H1 (cell line): Measurements from ENCODE around the gene ATP2A3. TPM values are rescaled to one million over a fixed set of nuclear protein-coding genes. Genes with fewer than 3 reads are reported as not detected.

Experiments
- CTCF ChIA-PET: fragments of 300-600 bp; sonication (Branson Sonifier 250); formaldehyde crosslinking; loops from one replicate; lab custom pipeline; 2021; ENCODE audit not compliant: partially characterized antibody; lab: Charles Lee
- POLR2A ChIA-PET: fragments of 300-600 bp; sonication (Branson Sonifier 250); formaldehyde crosslinking; loops from one replicate; lab custom pipeline; 2021; ENCODE audit warnings: inconsistent platforms; ENCODE audit not compliant: partially characterized antibody; lab: Charles Lee
- DNase-seq, 2 experiments: peaks; one replicate each; pipeline versions ENCODE4 v3.0.0 to v3.0.0-alpha.2; 2010 to 2022; ENCODE audit warnings: low spot score in 2 of 2, low read depth in 1 of 2, mixed read lengths in 1 of 2
- FAIRE-seq: peaks from 2 replicates; lab custom pipeline; 2011; peaks lifted over from hg19 to GRCh38; lab: Jason Lieb, UNC
- H2AFZ ChIP-seq: 2 replicates; pipeline ENCODE4 v1.8.1; 2012; ENCODE audit warnings: low read length, inconsistent platforms
- H2AK5ac ChIP-seq: 2 replicates; pipeline ENCODE4 v1.6.1; 2013; ENCODE audit warnings: low read depth, low read length
- H2BK120ac ChIP-seq: replicated peaks from 2 replicates; pipeline ENCODE3; 2013; ENCODE audit warnings: low read depth, low read length, inconsistent platforms
- H2BK12ac ChIP-seq: 2 replicates; pipeline ENCODE4 v1.6.1; 2013; ENCODE audit warnings: low read depth, low read length
- H2BK15ac ChIP-seq: 2 replicates; pipeline ENCODE4 v1.6.1; 2013; ENCODE audit warnings: low read length
- H2BK20ac ChIP-seq: 2 replicates; pipeline ENCODE4 v1.6.1; 2013; ENCODE audit warnings: low read length
- H2BK5ac ChIP-seq: 2 replicates; pipeline ENCODE4 v1.6.1; 2013; ENCODE audit warnings: low read depth, low read length
- H3K14ac ChIP-seq: 2 replicates; pipeline ENCODE4 v1.6.1; 2013; ENCODE audit warnings: inconsistent platforms; ENCODE audit not compliant: insufficient read length
- H3K18ac ChIP-seq: 2 replicates; pipeline ENCODE4 v1.6.1; 2013; ENCODE audit warnings: low read length; ENCODE audit errors: extremely low read depth
- H3K23ac ChIP-seq: 2 replicates; pipeline ENCODE4 v1.6.1; 2013; ENCODE audit warnings: inconsistent platforms; ENCODE audit not compliant: insufficient read length
- H3K23me2 ChIP-seq: 2 replicates; pipeline ENCODE4 v1.6.1; 2013; ENCODE audit warnings: low read depth, low read length
- H3K27ac ChIP-seq: 2 replicates; pipeline ENCODE4 v1.6.1; 2011; ENCODE audit warnings: low read depth, low read length, inconsistent platforms
- H3K27me3 ChIP-seq, 4 experiments: replicated peaks in 1 of 4; 1 replicate in 1 of 4; 2 replicates in 3 of 4; pipeline versions ENCODE4 v1.6.1 to v1.8.1; 2011 to 2013; ENCODE audit warnings: low read length in 3 of 4, mild to moderate bottlenecking in 3 of 4, inconsistent platforms in 2 of 4, mixed read lengths in 2 of 4, moderate library complexity in 1 of 4; ENCODE audit not compliant: control insufficient read depth in 3 of 4, insufficient read depth in 3 of 4; ENCODE audit errors: extremely low read depth in 1 of 4
- H3K36me3 ChIP-seq, 4 experiments: 2 replicates each; pipeline versions ENCODE4 v1.6.1 to v1.8.1; 2011 to 2013; ENCODE audit warnings: mild to moderate bottlenecking in 4 of 4, low read length in 3 of 4, moderate library complexity in 2 of 4, control low read depth in 1 of 4, inconsistent platforms in 1 of 4; ENCODE audit not compliant: insufficient read depth in 4 of 4, control insufficient read depth in 2 of 4
- H3K4ac ChIP-seq: replicated peaks from 2 replicates; pipeline ENCODE3; 2013; ENCODE audit warnings: low read length, low read depth, mixed read lengths, inconsistent platforms; ENCODE audit not compliant: insufficient read length
- H3K4me1 ChIP-seq, 4 experiments: replicated peaks in 1 of 4; 1 replicate in 1 of 4; 2 replicates in 3 of 4; pipeline versions ENCODE4 v1.6.1 to v1.8.1; 2011 to 2013; ENCODE audit warnings: low read length in 3 of 4, inconsistent platforms in 2 of 4, mixed read lengths in 1 of 4; ENCODE audit not compliant: insufficient read depth in 4 of 4, control insufficient read depth in 3 of 4
- H3K4me2 ChIP-seq, 2 experiments: 2 replicates each; pipeline versions ENCODE4 v1.6.1 to v1.8.1; 2011 to 2013; ENCODE audit warnings: low read depth in 2 of 2, low read length in 2 of 2, control low read depth in 1 of 2, inconsistent platforms in 1 of 2, mild to moderate bottlenecking in 1 of 2; ENCODE audit not compliant: insufficient read depth in 1 of 2
- H3K4me3 ChIP-seq, 4 experiments: fragments of 200-600, 300-600 bp in 1 of 4; sonication (generic), shearing (Covaris generic), sonication (Bioruptor Twin) in 1 of 4; 2 replicates each; pipeline versions ENCODE4 v1.5.1 to v1.8.1; 2011 to 2016; ENCODE audit warnings: low read length in 4 of 4, low read depth in 3 of 4, control low read depth in 2 of 4, inconsistent platforms in 2 of 4, mild to moderate bottlenecking in 2 of 4, mixed read lengths in 1 of 4, moderate library complexity in 1 of 4; ENCODE audit not compliant: insufficient read depth in 2 of 4; ENCODE audit errors: extremely low read depth in 1 of 4
- H3K56ac ChIP-seq: replicated peaks from 2 replicates; pipeline ENCODE3; 2013; ENCODE audit warnings: low read depth, mild to moderate bottlenecking, mixed read lengths, low read length, inconsistent platforms; ENCODE audit not compliant: insufficient read length
- H3K79me1 ChIP-seq: 2 replicates; pipeline ENCODE4 v1.6.1; 2013; ENCODE audit warnings: low read depth, low read length, control low read depth
- H3K79me2 ChIP-seq, 2 experiments: 2 replicates each; pipeline versions ENCODE4 v1.6.1 to v1.8.1; 2012 to 2013; ENCODE audit warnings: low read length in 2 of 2, mild to moderate bottlenecking in 2 of 2, inconsistent platforms in 1 of 2; ENCODE audit not compliant: insufficient read depth in 2 of 2, control insufficient read depth in 1 of 2
- H3K9ac ChIP-seq, 4 experiments: replicated peaks in 1 of 4; 1 replicate in 1 of 4; 2 replicates in 3 of 4; pipeline versions ENCODE4 v1.6.1 to v1.8.1; 2011 to 2013; ENCODE audit warnings: low read depth in 3 of 4, low read length in 3 of 4, control low read depth in 2 of 4, mild to moderate bottlenecking in 2 of 4, moderate library complexity in 2 of 4, inconsistent platforms in 1 of 4; ENCODE audit errors: extremely low read depth in 1 of 4
- H3K9me3 ChIP-seq, 2 experiments: 2 replicates each; pipeline versions ENCODE4 v1.6.1 to v1.8.1; 2012 to 2013; ENCODE audit warnings: mild to moderate bottlenecking in 2 of 2, moderate library complexity in 2 of 2, control low read depth in 1 of 2, inconsistent platforms in 1 of 2, low read depth in 1 of 2, low read length in 1 of 2, mixed read lengths in 1 of 2; ENCODE audit not compliant: insufficient read depth in 2 of 2
- H4K20me1 ChIP-seq, 2 experiments: replicated peaks in 1 of 2; 2 replicates each; pipeline versions ENCODE3 to v1.8.1; 2011 to 2013; ENCODE audit warnings: inconsistent platforms in 2 of 2, low read length in 2 of 2, mild to moderate bottlenecking in 1 of 2; ENCODE audit not compliant: insufficient read depth in 2 of 2, control insufficient read depth in 1 of 2
- H4K5ac ChIP-seq: 2 replicates; pipeline ENCODE4 v1.6.1; 2013; ENCODE audit warnings: low read length, low read depth, mixed read lengths, inconsistent platforms; ENCODE audit not compliant: insufficient read length
- H4K8ac ChIP-seq: 2 replicates; pipeline ENCODE4 v1.8.0; 2013; ENCODE audit warnings: mild to moderate bottlenecking, moderate library complexity, low read length, inconsistent platforms; ENCODE audit not compliant: insufficient read depth; ENCODE audit errors: extremely low read depth
- H4K91ac ChIP-seq: replicated peaks from 2 replicates; pipeline ENCODE3; 2013; ENCODE audit warnings: low read length, mixed read lengths, inconsistent platforms; ENCODE audit not compliant: insufficient read length
- HDAC2 ChIP-seq, 2 experiments: fragments of 300-600 bp in 1 of 2; sonication (generic) in 1 of 2; IDR thresholded peaks; 2 replicates each; pipeline ENCODE4 v1.6.1; 2011 to 2012; ENCODE audit warnings: low read depth in 2 of 2, low read length in 2 of 2, mild to moderate bottlenecking in 2 of 2, moderate library complexity in 2 of 2, borderline replicate concordance in 1 of 2, inconsistent platforms in 1 of 2
- KDM1A ChIP-seq: fragments of 200-600, 300-600 bp; sonication (generic); IDR thresholded peaks from 2 replicates; pipeline ENCODE4 v1.7.1; 2016; ENCODE audit warnings: mild to moderate bottlenecking, low read length, borderline replicate concordance
- POU5F1 ChIP-seq: IDR thresholded peaks from 2 replicates; pipeline ENCODE4 v1.6.1; 2011; ENCODE audit warnings: low read depth, mild to moderate bottlenecking, low read length, moderate library complexity
- RNF2 ChIP-seq: fragments of 200-900, 300-1000 bp; sonication (generic); IDR thresholded peaks from 2 replicates; pipeline ENCODE4 v1.7.1; 2016; ENCODE audit warnings: borderline replicate concordance, low read depth, mild to moderate bottlenecking, antibody characterized with exemption, low read length; ENCODE audit not compliant: poor library complexity, severe bottlenecking; ENCODE audit errors: missing control alignments
- RXRA ChIP-seq: IDR thresholded peaks from 2 replicates; pipeline ENCODE4 v1.6.1; 2011; ENCODE audit warnings: low read depth, mild to moderate bottlenecking, low read length, moderate library complexity; ENCODE audit not compliant: insufficient read depth
- TEAD4 ChIP-seq: IDR thresholded peaks from 2 replicates; pipeline ENCODE4 v1.6.1; 2012; ENCODE audit warnings: low read depth, low read length, inconsistent platforms, mixed read lengths
- WGBS, 2 experiments: shearing (Covaris generic) in 1 of 2; methylation state at CpG; one replicate each; pipeline versions ENCODE4 v1.1.6 to v1.1.7; 2013 to 2015; ENCODE audit warnings: low lambda C conversion rate in 2 of 2, mixed read lengths in 2 of 2, inconsistent platforms in 1 of 2, low coverage in 1 of 2, missing lambda C conversion rate in 1 of 2; ENCODE audit not compliant: insufficient replicate concordance in 2 of 2, insufficient coverage in 1 of 2, insufficient read length in 1 of 2; ENCODE audit errors: extremely low coverage in 1 of 2, missing lambda C conversion rate in 1 of 2; 5-methylcytosine and 5-hydroxymethylcytosine counted together
- polyA plus RNA-seq, 7 experiments: library from polyadenylated mRNA; depleted of rRNA in 3 of 7; stranded (reverse) in 5 of 7; unstranded in 2 of 7; fragments of >200 nt in 5 of 7; fragments of 200-250 nt in 2 of 7; gene quantifications; 1 replicate in 5 of 7; 2 replicates in 1 of 7; 4 replicates in 1 of 7; pipeline versions ENCODE4 v1.2.1 to v1.2.3, GENCODE V29; 2011 to 2013; ENCODE audit warnings: missing spikeins in 2 of 7, mixed read lengths in 2 of 7
- total RNA-seq: library from RNA; stranded (reverse); fragmentation: NEBNext Ultra II Directional; extraction: Animal tissue kit (Norgen Biotek cat#: 25700); gene quantifications from 2 replicates; pipeline ENCODE4 v1.2.1, GENCODE V29; 2021
- TF ChIP-seq, protein P1 (sequence below), 3 experiments: IDR thresholded peaks; 1 replicate in 2 of 3; 2 replicates in 1 of 3; pipeline versions ENCODE4 v1.5.1 to v1.6.1; 2011; ENCODE audit warnings: low read length in 3 of 3, mild to moderate bottlenecking in 3 of 3, inconsistent platforms in 2 of 3, low read depth in 1 of 3, moderate library complexity in 1 of 3; ENCODE audit not compliant: insufficient read depth in 1 of 3; ENCODE audit errors: control extremely low read depth in 1 of 3

The ATP2A3 gene
- total and polyA plus RNA-seq, 2 of the 8 experiments (the other 6 are each of a cell fraction or from before 2014, with no cell fraction given), result 18.4 to 32.5 TPM

DNA sequence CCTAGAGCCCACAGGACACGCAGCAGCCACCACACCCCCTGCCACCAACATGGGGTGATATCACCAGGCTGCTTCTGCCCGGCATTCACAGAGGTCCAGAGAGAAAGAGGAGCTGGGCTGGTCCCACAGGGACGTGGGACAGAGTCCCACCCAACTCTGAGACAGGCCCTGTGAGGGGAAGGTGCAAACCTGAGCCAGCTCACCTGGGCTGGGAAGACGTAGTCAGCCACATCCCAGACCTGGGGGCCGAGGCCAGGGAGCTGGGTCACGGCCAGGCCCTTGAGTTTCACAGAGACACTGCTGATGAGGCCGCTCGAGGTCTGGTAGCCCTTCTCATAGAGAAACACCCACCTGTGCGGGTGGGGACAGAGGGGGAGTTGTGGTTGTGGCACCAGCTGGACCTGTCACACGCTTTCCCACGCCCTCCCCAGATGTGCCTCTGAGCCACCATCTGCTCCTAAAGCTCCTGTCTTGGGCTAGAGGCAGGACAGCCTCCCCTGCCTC is 59.2 kb downstream of the ATP2A3 start:
- Histone ChIP-seq H3K4me3 (no peak overlapping the region), H4K8ac (no peak overlapping the region; the same call in 1 of the 2 replicates), H4K91ac (peak overlapping the region; percentile 75), H2AFZ (no peak overlapping the region), H2BK12ac (peak overlapping the region; percentile 90; the same call in 1 of the 2 replicates), H3K14ac (no peak overlapping the region), H4K20me1 (no peaks in the 10 kb centered on the region), H3K4ac (peak overlapping the region; percentile 66), H3K36me3 (0 out of 8 replicates have a peak, but pooled peaks cover 0 to 2% (median 0%) of the 10 kb centered on the region in 4 experiments), H3K56ac (no peak overlapping the region), H3K4me2 (no peak overlapping the region; a peak in 1 of 4 replicates), H3K79me2 (no peaks in the 10 kb centered on the region), H3K9ac (no peak overlapping the region), H3K79me1 (no peaks in the 10 kb centered on the region), H3K27ac (no peak overlapping the region), H3K23ac (no peak overlapping the region), H2AK5ac (peak overlapping the region; percentile 69; the same call in 1 of the 2 replicates), H3K4me1 (peaks cover 0 to 31% (median 25%) of the 10 kb centered on the region in 4 experiments; a peak in 6 of 7 replicates), H2BK5ac (peak overlapping the region; percentile 96; the same call in 1 of the 2 replicates), H2BK120ac (no peak overlapping the region), H4K5ac (no peak overlapping the region), H2BK15ac (peak overlapping the region; percentile 81; the same call in 1 of the 2 replicates), H3K27me3 (no peaks in the 10 kb centered on the region), H3K23me2 (peaks cover 5% of the 10 kb centered on the region; the same call in 1 of the 2 replicates), H3K18ac (peak overlapping the region; percentile 95), H3K9me3 (no peaks in the 10 kb centered on the region), H2BK20ac (peak overlapping the region; percentile 86; the same call in 1 of the 2 replicates)
- no peak for FAIRE-seq
- ChIA-PET POLR2A (interaction anchor here (0.6 to 3.8 kb wide), 3 partner anchors 11 to 60 kb away, joined by 3 to 22 read pairs (median 6); partner anchors contain the start of genes CAMKK1 and NCBP3), CTCF (interaction anchor here (0.9 to 13.2 kb wide), 8 partner anchors 9 to 168 kb away, joined by 3 to 131 read pairs (median 18); partner anchors contain the start of genes CAMKK1 and NCBP3)
- WGBS, 2 experiments, result 74% methylated on average over 11 of the region's 11 CpGs; no CpG with 5 or more reads in 1 of the 2 experiments
- DNase-seq, result no peak
- TF ChIP-seq HDAC2 (IDR thresholded peaks at IDR 0.05; ENCODE audit: borderline replicate concordance in 1 of 2, low read depth in 2 of 2, low read length in 2 of 2), result no peak
- TF ChIP-seq TEAD4, result no peak
- TF ChIP-seq RNF2, result no peak
- TF ChIP-seq, protein P1, sequence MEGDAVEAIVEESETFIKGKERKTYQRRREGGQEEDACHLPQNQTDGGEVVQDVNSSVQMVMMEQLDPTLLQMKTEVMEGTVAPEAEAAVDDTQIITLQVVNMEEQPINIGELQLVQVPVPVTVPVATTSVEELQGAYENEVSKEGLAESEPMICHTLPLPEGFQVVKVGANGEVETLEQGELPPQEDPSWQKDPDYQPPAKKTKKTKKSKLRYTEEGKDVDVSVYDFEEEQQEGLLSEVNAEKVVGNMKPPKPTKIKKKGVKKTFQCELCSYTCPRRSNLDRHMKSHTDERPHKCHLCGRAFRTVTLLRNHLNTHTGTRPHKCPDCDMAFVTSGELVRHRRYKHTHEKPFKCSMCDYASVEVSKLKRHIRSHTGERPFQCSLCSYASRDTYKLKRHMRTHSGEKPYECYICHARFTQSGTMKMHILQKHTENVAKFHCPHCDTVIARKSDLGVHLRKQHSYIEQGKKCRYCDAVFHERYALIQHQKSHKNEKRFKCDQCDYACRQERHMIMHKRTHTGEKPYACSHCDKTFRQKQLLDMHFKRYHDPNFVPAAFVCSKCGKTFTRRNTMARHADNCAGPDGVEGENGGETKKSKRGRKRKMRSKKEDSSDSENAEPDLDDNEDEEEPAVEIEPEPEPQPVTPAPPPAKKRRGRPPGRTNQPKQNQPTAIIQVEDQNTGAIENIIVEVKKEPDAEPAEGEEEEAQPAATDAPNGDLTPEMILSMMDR (IDR thresholded peaks at IDR 0.05; ENCODE audit: control extremely low read depth in 1 of 3, insufficient read depth in 1 of 3, low read depth in 1 of 3, low read length in 3 of 3), result 0 out of 4 replicates have a peak, but pooled peaks of 1 of the 3 experiments have one; percentile 2
- TF ChIP-seq KDM1A, result no peak
- TF ChIP-seq POU5F1, result no peak
- no peak for TF ChIP-seq RXRA
